ENCODE results near the gene AGBL1.
A peak's percentile ranks its signal among the peaks of the same experiment; 100 is the strongest.
"Not testable (repeated sequence)": the region's sequence is repeated elsewhere in the genome, so short reads cannot be mapped to it uniquely, and the experiment has no call there.

The AGBL1 gene

GRCh38 chr15:86087808-86088207, 8.1 kb downstream of the AGBL1 start:
- DNase-seq, result peak; percentile 50

DNA sequence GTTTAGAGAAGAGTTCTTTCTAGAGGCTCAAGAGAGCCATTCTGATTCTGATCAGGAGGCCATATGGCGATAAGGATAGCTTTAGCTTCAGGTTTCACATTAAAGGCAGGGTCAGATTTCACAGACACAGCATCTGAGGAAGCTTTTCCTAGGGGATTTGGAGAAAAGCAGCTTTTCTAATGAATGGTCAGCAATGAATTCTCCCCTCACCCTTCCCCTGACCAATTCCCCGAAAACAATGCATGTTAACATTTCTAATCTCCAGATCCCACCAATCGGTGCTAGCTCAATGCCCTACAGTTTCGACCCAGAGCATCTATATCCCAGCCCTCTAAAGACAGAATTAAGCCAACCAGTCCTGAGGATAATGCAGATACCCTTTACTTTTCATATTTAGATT, 9.8 kb downstream of the AGBL1 start:
- DNase-seq, result peak; percentile 84

GRCh38 chr15:86101818-86102217, 22.1 kb downstream of the AGBL1 start:
- DNase-seq, result no peak

GRCh38 chr15:86103825-86104224, 24.2 kb downstream of the AGBL1 start:
- no peak for DNase-seq

DNA sequence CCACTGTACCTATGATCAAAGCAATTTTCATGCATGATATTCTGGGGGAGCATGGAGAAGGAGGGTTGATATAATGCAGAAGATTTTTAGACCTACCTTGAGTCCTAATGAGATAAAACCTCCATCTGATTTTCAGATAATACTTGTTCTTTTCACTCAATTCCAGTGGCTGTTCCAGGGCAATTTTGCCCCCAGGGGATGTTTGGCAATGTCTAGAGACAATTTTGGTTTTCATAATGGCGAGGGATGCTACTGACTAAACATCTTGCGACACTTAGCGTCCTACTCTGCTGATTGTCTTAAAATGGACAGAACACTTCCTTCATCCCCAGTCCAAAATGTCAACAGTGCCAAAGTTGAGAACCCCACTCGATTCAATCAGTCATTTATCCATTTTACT, 26.6 kb downstream of the AGBL1 start:
- no peak for DNase-seq

- peak; percentile 60 for DNase-seq
These were observed 35.6 kb downstream of the AGBL1 start for GRCh38 chr15:86115145-86115801.

- DNase-seq, result no peak
These were observed 42.0 kb downstream of the AGBL1 start for GRCh38 chr15:86121568-86122225.

GRCh38 chr15:86122691-86123391, 43.2 kb downstream of the AGBL1 start:
- DNase-seq, result not testable (repeated sequence)

- peak; percentile 38 for DNase-seq
These were observed 46.1 kb downstream of the AGBL1 start for GRCh38 chr15:86125775-86126174.

GRCh38 chr15:86127547-86127946, 47.9 kb downstream of the AGBL1 start:
- DNase-seq, result no peak

DNA sequence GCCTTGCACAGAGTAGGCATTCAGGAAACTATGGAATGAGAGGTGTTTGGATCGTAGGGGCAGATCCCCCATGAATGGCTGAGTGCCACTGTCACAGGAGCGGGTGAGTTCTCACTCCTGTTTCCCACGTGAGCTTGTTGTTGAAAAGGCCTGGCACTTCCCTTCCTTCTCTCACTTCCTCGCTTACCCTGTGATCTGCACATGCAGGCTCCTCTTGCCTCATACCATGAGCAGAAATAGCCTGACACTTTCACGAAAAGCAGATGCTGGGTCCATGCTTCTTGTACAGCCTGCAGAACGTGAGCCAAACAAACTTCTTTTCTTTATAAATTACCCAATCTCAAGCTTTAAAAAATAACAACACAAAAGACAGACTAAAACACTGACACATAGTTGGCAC, 55.4 kb downstream of the AGBL1 start:
- DNase-seq, result no peak

- DNase-seq, result no peak
These were observed 57.2 kb downstream of the AGBL1 start for GRCh38 chr15:86136861-86137260.

DNA sequence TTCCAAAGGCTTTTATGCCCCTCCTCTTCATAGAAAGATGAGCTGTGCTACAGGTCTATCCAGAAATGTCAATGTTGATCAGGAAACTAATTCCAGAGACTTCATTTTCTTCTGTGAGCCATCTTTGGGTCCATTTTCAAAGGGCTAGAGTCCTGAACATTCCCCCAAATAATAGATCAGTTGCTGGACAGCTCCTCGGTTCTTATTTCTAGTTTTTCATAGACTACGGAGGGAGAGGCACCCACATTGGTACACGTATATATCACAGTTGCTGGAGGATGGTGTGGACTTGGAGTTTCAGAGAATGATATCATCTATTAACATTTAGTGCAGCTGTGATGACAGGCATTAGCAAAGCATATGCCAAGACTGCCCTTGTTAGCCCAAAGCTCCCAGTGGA, 59.1 kb downstream of the AGBL1 start:
- DNase-seq, result no peak

- no peak for DNase-seq
These were observed 60.2 kb downstream of the AGBL1 start for GRCh38 chr15:86139828-86140227.

DNA sequence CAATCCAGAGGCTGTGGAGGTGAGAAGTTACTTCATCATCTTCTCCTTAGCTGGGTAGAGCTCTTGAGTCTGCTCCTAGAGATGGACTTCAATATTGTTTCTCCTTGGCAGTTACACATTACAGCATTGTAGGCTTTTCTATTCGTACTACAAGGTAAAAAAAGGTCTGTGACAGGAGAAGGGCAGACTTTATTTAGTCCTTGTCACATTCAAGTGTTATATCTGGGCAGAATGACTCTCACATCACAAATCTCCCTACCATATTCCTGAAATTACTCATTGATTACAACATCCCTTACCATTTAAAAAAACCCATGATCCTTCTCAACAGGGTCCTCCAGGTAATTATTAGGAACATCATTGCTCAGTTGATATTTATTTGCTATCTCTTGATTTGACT, 75.0 kb downstream of the AGBL1 start:
- DNase-seq, result no peak

- no peak for DNase-seq
These were observed 75.9 kb downstream of the AGBL1 start for GRCh38 chr15:86155551-86155950.

GRCh38 chr15:86157606-86158293, 78.1 kb downstream of the AGBL1 start:
- DNase-seq, result no peak

- no peak for DNase-seq
These were observed 79.8 kb downstream of the AGBL1 start for GRCh38 chr15:86159468-86159867.

GRCh38 chr15:86161250-86161649, 81.6 kb downstream of the AGBL1 start:
- DNase-seq, result no peak

DNA sequence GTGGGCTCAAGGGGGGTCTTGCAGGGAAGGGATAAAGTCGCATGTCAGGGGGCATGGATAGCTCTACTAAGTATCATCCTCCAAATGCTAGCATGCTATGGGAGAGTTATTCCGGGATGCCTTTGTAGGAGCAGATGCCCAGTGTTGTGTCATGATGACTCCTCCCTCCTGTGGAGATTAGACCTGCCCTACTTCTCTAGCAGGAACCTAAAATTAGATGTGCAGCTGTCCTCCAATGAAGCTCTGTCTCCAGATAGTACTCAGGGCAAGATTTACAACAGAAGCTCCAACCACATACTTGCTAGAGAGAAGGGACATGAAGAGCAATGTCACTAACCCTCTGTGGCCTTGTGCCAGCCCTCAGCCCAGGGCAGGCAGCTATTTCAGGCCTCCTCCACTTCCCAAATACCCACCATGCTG, 82.5 kb downstream of the AGBL1 start:
- no peak for DNase-seq

GRCh38 chr15:86162641-86163040, 83.0 kb downstream of the AGBL1 start:
- no peak for DNase-seq

GRCh38 chr15:86163816-86164215, 84.1 kb downstream of the AGBL1 start:
- peak; percentile 46 for DNase-seq

DNA sequence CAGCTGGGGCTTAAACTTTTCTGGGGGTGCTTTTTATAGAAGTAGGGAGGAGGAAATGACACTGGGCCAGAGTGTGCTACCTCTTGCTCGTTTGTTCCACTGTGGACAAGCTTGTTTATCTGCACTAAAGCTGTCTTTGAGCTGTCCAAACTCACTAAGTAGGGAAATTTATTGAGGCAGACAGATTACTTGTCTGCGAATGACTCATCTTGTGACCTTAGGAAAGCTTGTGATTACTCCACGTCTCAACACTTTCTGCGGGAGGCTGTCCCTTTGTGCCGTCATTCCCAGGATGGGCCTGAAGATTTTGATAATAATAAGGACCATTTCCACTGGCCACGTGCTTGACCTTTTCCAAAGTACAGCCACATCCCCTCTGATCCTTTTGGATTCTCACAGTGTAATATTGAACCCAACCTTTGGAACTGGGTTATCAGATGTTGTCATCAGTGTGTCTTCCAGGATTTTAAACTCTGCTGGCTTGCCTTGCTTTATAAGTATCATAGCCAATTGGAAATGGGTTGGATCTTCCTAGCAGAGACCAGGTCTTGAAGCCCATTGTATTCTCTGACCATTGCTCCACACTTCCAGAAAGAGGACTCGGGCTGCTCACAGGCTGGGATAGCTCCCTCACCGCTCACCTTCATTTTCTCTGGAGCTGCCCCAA, 84.7 kb downstream of the AGBL1 start:
- DNase-seq, result no peak
